IPS-15b (cell line): Measurements from ENCODE around the gene S100A10.
A peak's percentile ranks its signal among the peaks of the same experiment; 100 is the strongest.

Source experiments
- H3K27me3 ChIP-seq: one replicate; pipeline ENCODE4 v1.6.1; 2013; ENCODE audit warnings: low read length; ENCODE audit not compliant: control insufficient read depth, insufficient read depth
- H3K36me3 ChIP-seq: one replicate; pipeline ENCODE4 v1.6.1; 2013; ENCODE audit warnings: low read length; ENCODE audit not compliant: control insufficient read depth, insufficient read depth
- H3K4me1 ChIP-seq: one replicate; pipeline ENCODE4 v1.6.1; 2013; ENCODE audit warnings: mild to moderate bottlenecking, low read length; ENCODE audit not compliant: control insufficient read depth, insufficient read depth
- H3K4me3 ChIP-seq: one replicate; pipeline ENCODE4 v1.5.1; 2013; ENCODE audit warnings: low read depth, low read length
- H3K9ac ChIP-seq: one replicate; pipeline ENCODE4 v1.6.1; 2013; ENCODE audit warnings: low read depth, mild to moderate bottlenecking, low read length
- H3K9me3 ChIP-seq: one replicate; pipeline ENCODE4 v1.6.1; 2013; ENCODE audit warnings: mild to moderate bottlenecking, low read length; ENCODE audit not compliant: control insufficient read depth, insufficient read depth

The S100A10 gene

GRCh38 chr1:152007047-152007446, 13.4 kb upstream of the S100A10 start:
- H3K9me3 ChIP-seq, result no peaks in the 10 kb centered on the region
- H3K9ac ChIP-seq, result no peak overlapping the region
- H3K27me3 ChIP-seq, result no peaks in the 10 kb centered on the region
- no peaks in the 10 kb centered on the region for H3K36me3 ChIP-seq
- H3K4me1 ChIP-seq, result no peaks in the 10 kb centered on the region
- no peak overlapping the region for H3K4me3 ChIP-seq

GRCh38 chr1:152005360-152005912, 11.8 kb upstream of the S100A10 start:
- Histone ChIP-seq H3K27me3 (no peaks in the 10 kb centered on the region), H3K36me3 (no peaks in the 10 kb centered on the region), H3K9ac (no peak overlapping the region), H3K4me3 (no peak overlapping the region), H3K4me1 (peaks cover 5% of the 10 kb centered on the region), H3K9me3 (no peaks in the 10 kb centered on the region)

GRCh38 chr1:152003846-152004442, 10.3 kb upstream of the S100A10 start:
- H3K9ac ChIP-seq, result no peak overlapping the region
- H3K4me1 ChIP-seq, result peaks cover 5% of the 10 kb centered on the region
- H3K36me3 ChIP-seq, result no peaks in the 10 kb centered on the region
- no peaks in the 10 kb centered on the region for H3K9me3 ChIP-seq
- no peaks in the 10 kb centered on the region for H3K27me3 ChIP-seq
- no peak overlapping the region for H3K4me3 ChIP-seq

- Histone ChIP-seq H3K4me3 (no peak overlapping the region), H3K36me3 (no peaks in the 10 kb centered on the region), H3K9ac (no peak overlapping the region), H3K9me3 (no peaks in the 10 kb centered on the region), H3K27me3 (no peaks in the 10 kb centered on the region), H3K4me1 (peaks cover 5% of the 10 kb centered on the region)
These were observed 9.3 kb upstream of the S100A10 start for GRCh38 chr1:152002960-152003359.

GRCh38 chr1:152001631-152002584, 8.2 kb upstream of the S100A10 start:
- H3K4me1 ChIP-seq, result peaks cover 5% of the 10 kb centered on the region
- H3K27me3 ChIP-seq, result no peaks in the 10 kb centered on the region
- H3K9me3 ChIP-seq, result no peaks in the 10 kb centered on the region
- H3K4me3 ChIP-seq, result no peak overlapping the region
- H3K36me3 ChIP-seq, result no peaks in the 10 kb centered on the region
- no peak overlapping the region for H3K9ac ChIP-seq

GRCh38 chr1:152000964-152001630, 7.4 kb upstream of the S100A10 start:
- peaks cover 5% of the 10 kb centered on the region for H3K4me1 ChIP-seq
- H3K9me3 ChIP-seq, result no peaks in the 10 kb centered on the region
- no peaks in the 10 kb centered on the region for H3K27me3 ChIP-seq
- no peak overlapping the region for H3K4me3 ChIP-seq
- no peak overlapping the region for H3K9ac ChIP-seq
- H3K36me3 ChIP-seq, result no peaks in the 10 kb centered on the region

- Histone ChIP-seq H3K4me1 (peaks cover 10% of the 10 kb centered on the region), H3K36me3 (no peaks in the 10 kb centered on the region), H3K4me3 (no peak overlapping the region)
These were observed 5.1 kb upstream of the S100A10 start for GRCh38 chr1:151998611-151999362.

GRCh38 chr1:151997284-151997570, 3.6 kb upstream of the S100A10 start:
- H3K27me3 ChIP-seq, result no peaks in the 10 kb centered on the region
- no peak overlapping the region for H3K4me3 ChIP-seq
- no peaks in the 10 kb centered on the region for H3K9me3 ChIP-seq
- no peaks in the 10 kb centered on the region for H3K36me3 ChIP-seq
- H3K9ac ChIP-seq, result no peak overlapping the region
- peaks cover 10% of the 10 kb centered on the region for H3K4me1 ChIP-seq

More at GRCh38 chr1:151998611-151999362, 5.1 kb upstream of the S100A10 start:
- Histone ChIP-seq H3K27me3 (no peaks in the 10 kb centered on the region), H3K9ac (no peak overlapping the region), H3K9me3 (no peaks in the 10 kb centered on the region)

GRCh38 chr1:151995774-151996173, 2.1 kb upstream of the S100A10 start:
- Histone ChIP-seq H3K9me3 (no peaks in the 10 kb centered on the region), H3K4me1 (peaks cover 16% of the 10 kb centered on the region), H3K9ac (no peak overlapping the region), H3K27me3 (no peaks in the 10 kb centered on the region), H3K4me3 (no peak overlapping the region), H3K36me3 (no peaks in the 10 kb centered on the region)

- Histone ChIP-seq H3K9me3 (no peaks in the 10 kb centered on the region), H3K9ac (no peak overlapping the region), H3K4me1 (peaks cover 16% of the 10 kb centered on the region), H3K4me3 (no peak overlapping the region), H3K36me3 (no peaks in the 10 kb centered on the region), H3K27me3 (no peaks in the 10 kb centered on the region)
These were observed 1.3 kb upstream of the S100A10 start for GRCh38 chr1:151994956-151995355.

- H3K4me3 ChIP-seq, result peak overlapping the region; percentile 95
- no peaks in the 10 kb centered on the region for H3K36me3 ChIP-seq
- H3K27me3 ChIP-seq, result no peaks in the 10 kb centered on the region
- H3K9me3 ChIP-seq, result no peaks in the 10 kb centered on the region
- H3K4me1 ChIP-seq, result peaks cover 22% of the 10 kb centered on the region
- peak overlapping the region; percentile 68 for H3K9ac ChIP-seq
These were observed 450 bp downstream of the S100A10 start for GRCh38 chr1:151993084-151993733.
